CD4-positive, alpha-beta T cell treated with Interleukin-15 for 1 hour (primary cell): ENCODE measurements around the gene MTX3.

Experiments
- DNase-seq: peaks from one replicate; pipeline ENCODE4 v3.0.0-alpha.2; 2020

Gene MTX3

GRCh38 chr5:79982136-79982535 lies 8.9 kb downstream of the MTX3 start:
- DNase-seq = no peak

- DNase-seq = no peak
Observed at GRCh38 chr5:79976759-79977515, 14.1 kb downstream of the MTX3 start.

GRCh38 chr5:79975422-79975821 lies 15.6 kb downstream of the MTX3 start:
- DNase-seq = no peak

GRCh38 chr5:79974886-79975285 lies 16.2 kb downstream of the MTX3 start:
- DNase-seq = no peak

GRCh38 chr5:79973996-79974395 lies 17.1 kb downstream of the MTX3 start:
- no peak for DNase-seq

GRCh38 chr5:79973511-79973910 lies 17.6 kb downstream of the MTX3 start:
- DNase-seq = no peak

- no peak for DNase-seq
Observed at GRCh38 chr5:79971156-79971555, 19.9 kb downstream of the MTX3 start.

GRCh38 chr5:79966448-79966847 lies 24.6 kb downstream of the MTX3 start:
- no peak for DNase-seq

- no peak for DNase-seq
Observed at GRCh38 chr5:79964136-79964535, 26.9 kb downstream of the MTX3 start.

GRCh38 chr5:79963261-79964061 lies 27.6 kb downstream of the MTX3 start:
- DNase-seq = no peak

GRCh38 chr5:79962575-79963222 lies 28.4 kb downstream of the MTX3 start:
- DNase-seq = no peak

- DNase-seq = no peak
Observed at GRCh38 chr5:79961716-79962574, 29.1 kb downstream of the MTX3 start.

- DNase-seq = no peak
Observed at GRCh38 chr5:79959407-79959806, 31.7 kb downstream of the MTX3 start.

GRCh38 chr5:79955941-79956670 lies 35.0 kb downstream of the MTX3 start:
- no peak for DNase-seq

GRCh38 chr5:79955356-79955895 lies 35.6 kb downstream of the MTX3 start:
- DNase-seq = no peak

- DNase-seq = no peak
Observed at GRCh38 chr5:79954620-79955019, 36.4 kb downstream of the MTX3 start.

- DNase-seq = no peak
Observed at GRCh38 chr5:79947567-79947966, 43.5 kb downstream of the MTX3 start.

GRCh38 chr5:79938468-79938867 lies 52.6 kb downstream of the MTX3 start:
- no peak for DNase-seq

- DNase-seq = no peak
Observed at GRCh38 chr5:79936646-79937216, 54.3 kb downstream of the MTX3 start.

GRCh38 chr5:79936002-79936645 lies 54.9 kb downstream of the MTX3 start:
- no peak for DNase-seq

GRCh38 chr5:79934681-79935080 lies 56.4 kb downstream of the MTX3 start:
- DNase-seq = no peak
